GM18517 (cell line): ENCODE measurements around the gene DTNB.

Source experiments
- ATAC-seq: cut with Tn5 transposase; IDR thresholded peaks from one replicate; pipeline ENCODE4 v1.9.1; 2021; ENCODE audit warnings: mild to moderate bottlenecking, moderate library complexity; ENCODE audit not compliant: unreplicated experiment

DTNB gene

GRCh38 chr2:25332571-25332970, 340.8 kb downstream of the DTNB start:
- no peak for ATAC-seq

- ATAC-seq: no peak
Measured at GRCh38 chr2:25331686-25332365, 341.6 kb downstream of the DTNB start.

GRCh38 chr2:25330937-25331336, 342.4 kb downstream of the DTNB start:
- no peak for ATAC-seq

GRCh38 chr2:25330273-25330672, 343.1 kb downstream of the DTNB start:
- ATAC-seq: no peak

- no peak for ATAC-seq
Measured at GRCh38 chr2:25328152-25329085, 345.0 kb downstream of the DTNB start.
